ENCODE data around the gene ITPKB.

The ITPKB gene

DNA sequence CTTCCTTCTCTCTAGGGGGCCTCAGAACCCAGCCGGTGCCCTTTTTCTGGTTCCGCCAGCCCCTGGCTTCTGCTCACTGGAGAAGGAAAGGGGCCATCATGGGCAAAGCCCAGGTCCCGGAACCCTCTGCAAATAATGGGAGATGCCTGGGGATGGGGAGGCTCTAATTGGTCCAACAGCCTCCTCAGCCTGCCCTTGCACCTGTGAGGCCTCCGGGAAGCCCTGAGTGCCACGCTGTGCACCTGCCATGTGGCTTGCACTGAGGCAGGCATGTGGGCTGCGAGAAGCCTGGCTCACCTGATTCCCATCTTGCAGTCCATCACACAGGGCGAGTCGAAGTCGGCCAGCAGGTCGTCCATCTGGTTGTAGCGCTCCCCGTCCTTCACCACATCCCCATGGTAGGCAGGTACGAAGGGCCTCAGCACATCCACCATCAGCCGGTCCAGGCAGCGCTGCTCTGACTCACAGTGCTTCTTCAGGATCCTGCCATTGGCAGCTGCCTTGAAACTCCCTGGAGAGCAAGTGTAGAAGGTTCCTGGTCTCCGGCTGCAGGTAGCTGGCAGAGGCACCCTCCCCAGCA, 92.1 kb downstream of the ITPKB start:
- FAIRE-seq (no peak), DNase-seq (ENCODE audit: insufficient read length, low spot score) (no peak)
- TF ChIP-seq, protein P1, sequence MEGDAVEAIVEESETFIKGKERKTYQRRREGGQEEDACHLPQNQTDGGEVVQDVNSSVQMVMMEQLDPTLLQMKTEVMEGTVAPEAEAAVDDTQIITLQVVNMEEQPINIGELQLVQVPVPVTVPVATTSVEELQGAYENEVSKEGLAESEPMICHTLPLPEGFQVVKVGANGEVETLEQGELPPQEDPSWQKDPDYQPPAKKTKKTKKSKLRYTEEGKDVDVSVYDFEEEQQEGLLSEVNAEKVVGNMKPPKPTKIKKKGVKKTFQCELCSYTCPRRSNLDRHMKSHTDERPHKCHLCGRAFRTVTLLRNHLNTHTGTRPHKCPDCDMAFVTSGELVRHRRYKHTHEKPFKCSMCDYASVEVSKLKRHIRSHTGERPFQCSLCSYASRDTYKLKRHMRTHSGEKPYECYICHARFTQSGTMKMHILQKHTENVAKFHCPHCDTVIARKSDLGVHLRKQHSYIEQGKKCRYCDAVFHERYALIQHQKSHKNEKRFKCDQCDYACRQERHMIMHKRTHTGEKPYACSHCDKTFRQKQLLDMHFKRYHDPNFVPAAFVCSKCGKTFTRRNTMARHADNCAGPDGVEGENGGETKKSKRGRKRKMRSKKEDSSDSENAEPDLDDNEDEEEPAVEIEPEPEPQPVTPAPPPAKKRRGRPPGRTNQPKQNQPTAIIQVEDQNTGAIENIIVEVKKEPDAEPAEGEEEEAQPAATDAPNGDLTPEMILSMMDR (IDR thresholded peaks at IDR 0.05; ENCODE audit: insufficient read depth, missing control alignments): no peak

DNA sequence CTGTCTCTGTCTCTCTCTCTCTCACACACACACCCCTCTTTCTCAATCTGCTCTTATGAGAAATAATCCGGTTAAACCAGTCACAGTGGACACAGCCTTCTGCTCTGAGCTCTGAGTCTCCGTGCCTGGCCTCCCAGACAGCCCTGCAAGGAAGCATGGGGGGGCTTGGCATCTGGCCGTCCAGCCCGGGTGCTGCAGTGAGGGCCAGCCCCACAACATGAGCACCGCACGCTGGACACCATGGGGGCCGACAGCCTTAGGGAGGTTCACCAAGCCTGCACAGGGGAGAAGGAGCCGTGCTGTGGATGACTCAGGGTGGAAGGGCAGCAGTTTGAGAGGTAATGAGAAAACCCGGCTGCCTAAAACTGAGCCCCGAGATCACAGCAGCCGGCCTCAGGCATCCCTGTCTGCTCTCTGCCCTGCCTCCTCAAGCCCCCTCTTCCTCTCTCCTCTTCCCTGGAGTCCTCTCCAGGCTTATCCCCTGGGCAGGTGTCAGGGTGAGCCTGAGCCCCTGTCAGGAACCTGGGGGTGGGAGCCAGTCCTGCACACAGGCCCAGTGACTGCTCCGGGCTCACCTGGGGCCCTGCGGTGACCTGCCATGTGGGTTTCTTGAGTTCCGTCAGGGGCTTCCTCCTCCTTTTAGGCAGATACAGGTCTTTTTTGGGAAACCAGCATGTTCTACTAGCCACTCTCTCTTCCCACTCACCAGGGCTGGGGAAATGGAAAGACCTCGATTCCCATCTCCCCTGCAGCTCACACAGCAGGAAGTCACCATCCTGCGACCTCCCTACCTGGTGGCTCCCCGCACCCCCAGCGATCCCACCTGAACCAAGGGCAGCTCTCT, 92.8 kb downstream of the ITPKB start:
- FAIRE-seq (peak; percentile 67), DNase-seq (ENCODE audit: insufficient read length, low spot score) (peak; percentile 93)
- TF ChIP-seq, protein P1 (IDR thresholded peaks at IDR 0.05; ENCODE audit: insufficient read depth, missing control alignments): no peak

DNA sequence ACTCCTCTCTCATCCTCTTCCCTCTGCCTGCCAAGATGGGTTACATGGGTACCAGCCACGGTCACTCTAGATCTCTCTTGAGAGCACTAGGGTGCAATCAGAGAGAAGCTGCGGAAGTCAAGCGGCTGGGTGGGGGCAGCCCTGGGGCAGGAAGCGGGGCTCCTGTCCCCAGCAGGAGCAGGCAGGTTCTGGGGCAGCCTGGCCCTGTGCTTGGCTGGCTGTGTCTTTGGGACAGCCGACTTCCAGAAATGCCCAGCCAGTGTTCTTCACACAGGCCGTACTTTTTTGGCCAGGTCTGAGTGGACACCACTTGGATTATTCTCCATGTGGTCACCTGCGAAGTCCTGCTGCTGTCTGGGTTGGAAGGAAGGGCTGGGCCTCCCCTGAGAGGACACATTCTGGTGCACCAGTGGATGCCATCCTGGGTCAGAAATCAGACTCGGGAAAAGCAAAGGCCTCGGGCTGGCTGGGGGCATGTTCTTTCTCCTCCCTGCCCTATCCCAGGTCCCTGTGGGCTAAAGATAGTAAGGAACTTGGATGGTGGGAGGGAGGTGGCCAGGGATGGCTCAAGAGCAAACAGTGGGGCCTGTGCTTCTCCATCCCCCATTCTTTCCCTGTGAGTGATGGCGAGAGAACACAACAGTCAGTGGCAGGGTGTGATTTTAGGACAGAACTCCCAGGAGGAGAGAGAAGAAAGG, 93.7 kb downstream of the ITPKB start:
- TF ChIP-seq, protein P1 (IDR thresholded peaks at IDR 0.05; ENCODE audit: insufficient read depth, missing control alignments): no peak
- DNase-seq (ENCODE audit: insufficient read length, low spot score): no peak
- FAIRE-seq: no peak

DNA sequence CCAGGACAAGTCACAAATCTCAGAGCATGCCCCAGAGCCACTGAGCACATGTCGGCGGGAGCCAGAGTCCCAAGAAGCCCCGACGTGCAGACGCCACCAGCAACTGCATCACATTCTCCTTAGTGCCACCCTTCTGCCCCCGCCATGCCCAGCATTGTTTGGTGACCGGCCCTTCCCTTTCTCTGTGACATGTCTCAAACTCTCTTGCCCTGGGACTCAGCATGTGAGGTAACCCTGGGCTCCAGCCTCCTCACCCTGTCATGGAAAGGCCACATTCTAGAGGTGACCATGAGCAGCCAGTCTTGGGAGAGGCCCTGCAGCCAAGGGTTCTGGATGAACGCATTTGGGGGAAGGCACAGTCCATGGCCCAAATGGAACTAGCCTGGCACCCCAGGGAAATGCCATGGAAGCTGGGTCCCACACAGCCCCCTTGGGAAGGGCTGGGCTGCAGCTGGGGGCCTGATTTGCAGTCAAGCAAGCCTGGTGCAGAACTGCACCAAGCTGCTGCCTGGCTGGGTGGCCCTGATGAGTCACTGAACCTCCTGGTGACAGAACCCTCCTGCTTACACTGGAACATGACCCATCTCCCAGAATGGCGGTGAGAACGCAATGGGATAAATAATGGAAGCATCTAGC, 94.4 kb downstream of the ITPKB start:
- DNase-seq (ENCODE audit: insufficient read length, low spot score) (no peak), FAIRE-seq (no peak)
- TF ChIP-seq, protein P1 (IDR thresholded peaks at IDR 0.05; ENCODE audit: insufficient read depth, missing control alignments): no peak

DNA sequence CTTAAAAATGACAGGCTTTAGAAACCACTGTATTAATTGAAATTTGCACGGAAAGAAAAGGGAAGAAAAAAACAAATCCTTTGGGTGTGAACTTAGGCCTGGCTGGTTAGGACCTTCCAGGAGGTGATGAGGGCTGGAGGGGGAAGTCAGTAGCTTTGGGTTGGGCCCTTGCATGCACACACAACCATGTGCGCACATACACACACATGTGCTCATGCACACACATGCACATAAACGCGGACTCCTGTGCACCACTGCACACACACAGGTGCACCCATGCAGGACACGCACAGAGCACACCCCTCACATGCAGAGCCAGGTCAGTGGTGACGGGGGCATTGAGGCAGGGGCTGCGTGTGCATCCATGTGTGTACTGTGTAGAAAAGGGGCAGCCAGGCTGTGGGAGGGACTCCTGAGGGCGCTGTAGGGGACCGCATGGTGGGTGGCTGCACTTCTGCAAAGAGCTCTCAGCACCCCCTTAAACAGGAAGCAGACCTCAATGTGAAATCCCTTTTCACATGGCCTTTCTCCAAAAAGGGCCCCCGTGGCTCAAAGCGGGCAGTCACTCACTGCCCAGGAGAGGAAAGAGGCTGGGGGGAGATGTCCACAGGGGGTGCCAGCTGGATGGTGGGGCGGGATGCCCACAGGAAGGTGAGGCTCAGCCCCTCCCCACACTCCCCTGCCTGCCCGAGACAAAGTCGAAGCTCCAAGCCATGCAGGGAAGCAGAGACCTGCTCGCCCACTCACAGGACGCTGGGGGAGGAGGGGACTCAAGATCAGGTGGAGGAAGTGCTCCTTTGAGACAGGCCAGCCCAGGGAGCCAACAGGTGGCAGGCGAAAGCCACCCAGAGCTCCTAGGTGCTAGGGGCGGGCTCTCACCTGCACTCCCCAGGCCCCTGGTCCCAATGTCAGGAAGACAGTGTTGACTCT, 95.2 kb downstream of the ITPKB start:
- DNase-seq (ENCODE audit: insufficient read length, low spot score) (no peak), FAIRE-seq (no peak)
- TF ChIP-seq, protein P1 (IDR thresholded peaks at IDR 0.05; ENCODE audit: insufficient read depth, missing control alignments): no peak

DNA sequence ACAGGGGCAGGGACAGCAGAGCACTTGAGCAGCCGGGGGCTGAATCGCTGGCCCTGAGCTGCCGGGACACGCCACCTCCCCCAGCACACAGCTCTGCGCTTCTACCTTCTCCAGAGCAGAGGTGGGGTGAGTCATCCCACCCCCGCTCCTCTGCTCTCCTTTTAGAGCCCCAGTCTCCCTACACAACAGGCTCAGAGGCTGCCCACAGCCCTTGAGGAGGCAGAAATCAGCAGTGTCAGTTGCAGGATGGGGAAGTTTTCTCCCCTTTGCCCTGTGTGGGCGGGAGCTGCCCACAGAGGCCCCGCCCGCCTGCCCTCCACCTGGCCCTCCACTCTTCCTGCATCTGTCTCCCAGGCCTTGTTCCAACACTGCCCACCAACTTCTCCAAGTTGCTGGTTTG, 95.9 kb downstream of the ITPKB start:
- DNase-seq (ENCODE audit: insufficient read length, low spot score) (no peak), FAIRE-seq (no peak)
- TF ChIP-seq, protein P1 (IDR thresholded peaks at IDR 0.05; ENCODE audit: insufficient read depth, missing control alignments): no peak

All from D721Med (cell line).